ENCODE measurements around the gene CD40.

- TF ChIP-seq EP300 (IDR thresholded peaks at IDR 0.05; ENCODE audit: borderline replicate concordance): no peak
- no peak for TF ChIP-seq TEAD4 (IDR thresholded peaks at IDR 0.05)
- TF ChIP-seq FOXM1 (IDR thresholded peaks at IDR 0.05; ENCODE audit: borderline replicate concordance, low read depth): no peak
- TF ChIP-seq EGR1 (IDR thresholded peaks at IDR 0.05): no peak
- no peak for TF ChIP-seq CREB1 (IDR thresholded peaks at IDR 0.05; ENCODE audit: low read depth)
- TF ChIP-seq RAD21 (IDR thresholded peaks at IDR 0.05; ENCODE audit: low read depth): no peak
- no peak for TF ChIP-seq YY1 (IDR thresholded peaks at IDR 0.05; ENCODE audit: low read depth)
- TF ChIP-seq USF1 (IDR thresholded peaks at IDR 0.05): no peak
- no peak for TF ChIP-seq ZBTB7A (IDR thresholded peaks at IDR 0.05; ENCODE audit: low read depth)
- TF ChIP-seq NFIC (IDR thresholded peaks at IDR 0.05): no peak
Observed at GRCh38 chr20:46119547-46119946, 1.4 kb downstream of the CD40 start.

All from Ishikawa (cell line).